Uterus (tissue), 2 donors: ENCODE measurements around the gene DPP8.

Source experiments
- POLR2A ChIP-seq, 2 donors: fragments of 450-650 bp; IDR thresholded peaks; one replicate each; pipeline ENCODE4 v1.6.1; 2016; ENCODE audit warnings: antibody characterized with exemption in 2 of 2, mild to moderate bottlenecking in 1 of 2, moderate library complexity in 1 of 2
- TF ChIP-seq, protein P1 (sequence below), 4 experiments: fragments of 200-600 bp in 2 of 4; fragments of 450-650 bp in 2 of 4; sonication (generic) in 2 of 4; IDR thresholded peaks; one replicate each; pipeline ENCODE4 v1.5.1; 2016 to 2019; ENCODE audit warnings: antibody characterized with exemption in 4 of 4, mild to moderate bottlenecking in 2 of 4, moderate library complexity in 1 of 4

DNA sequence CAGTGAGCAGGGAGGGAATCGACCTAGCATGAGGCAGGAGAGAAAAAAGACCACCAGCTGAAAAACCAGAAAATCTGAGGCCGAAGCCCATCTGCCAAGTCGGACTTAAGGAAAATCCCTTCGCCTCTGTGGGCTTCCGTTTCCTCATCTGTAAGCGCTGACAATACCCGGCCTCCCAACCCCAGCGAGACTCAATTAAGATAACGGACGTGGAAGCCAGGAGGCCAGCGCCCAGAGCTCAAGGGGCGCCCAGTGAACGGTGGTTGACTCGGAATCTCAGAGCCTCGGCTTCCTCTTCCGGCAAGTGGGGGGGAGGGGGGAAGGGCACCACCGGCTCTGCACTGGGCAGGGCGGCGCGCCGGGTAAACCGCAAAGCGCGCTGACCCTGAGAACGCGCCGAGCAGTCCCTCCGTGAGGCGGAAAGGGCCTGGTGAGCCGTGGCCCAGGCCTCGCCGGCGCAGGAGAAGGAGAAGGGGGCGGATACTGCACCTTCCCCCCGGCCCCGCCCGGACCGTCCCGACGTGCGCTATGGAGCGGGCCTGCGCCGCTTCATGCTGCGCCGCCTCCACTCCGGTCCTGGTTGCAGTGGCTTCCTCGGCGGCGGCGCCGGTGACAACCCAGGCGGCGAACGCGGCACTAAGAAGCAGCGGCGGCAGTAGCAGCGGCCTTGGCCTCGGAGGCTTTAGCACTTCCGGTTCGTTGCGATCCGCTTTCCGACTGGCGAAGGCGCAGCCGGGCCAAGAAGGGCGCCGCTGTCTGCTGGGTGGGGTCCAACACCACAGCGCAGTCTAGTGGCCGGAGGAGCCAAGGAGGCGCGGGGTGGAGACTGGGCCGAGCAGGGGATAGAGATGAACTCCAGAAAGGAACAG is at the start of gene DPP8:
- TF ChIP-seq, protein P1, sequence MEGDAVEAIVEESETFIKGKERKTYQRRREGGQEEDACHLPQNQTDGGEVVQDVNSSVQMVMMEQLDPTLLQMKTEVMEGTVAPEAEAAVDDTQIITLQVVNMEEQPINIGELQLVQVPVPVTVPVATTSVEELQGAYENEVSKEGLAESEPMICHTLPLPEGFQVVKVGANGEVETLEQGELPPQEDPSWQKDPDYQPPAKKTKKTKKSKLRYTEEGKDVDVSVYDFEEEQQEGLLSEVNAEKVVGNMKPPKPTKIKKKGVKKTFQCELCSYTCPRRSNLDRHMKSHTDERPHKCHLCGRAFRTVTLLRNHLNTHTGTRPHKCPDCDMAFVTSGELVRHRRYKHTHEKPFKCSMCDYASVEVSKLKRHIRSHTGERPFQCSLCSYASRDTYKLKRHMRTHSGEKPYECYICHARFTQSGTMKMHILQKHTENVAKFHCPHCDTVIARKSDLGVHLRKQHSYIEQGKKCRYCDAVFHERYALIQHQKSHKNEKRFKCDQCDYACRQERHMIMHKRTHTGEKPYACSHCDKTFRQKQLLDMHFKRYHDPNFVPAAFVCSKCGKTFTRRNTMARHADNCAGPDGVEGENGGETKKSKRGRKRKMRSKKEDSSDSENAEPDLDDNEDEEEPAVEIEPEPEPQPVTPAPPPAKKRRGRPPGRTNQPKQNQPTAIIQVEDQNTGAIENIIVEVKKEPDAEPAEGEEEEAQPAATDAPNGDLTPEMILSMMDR (IDR thresholded peaks at IDR 0.05): peak; percentile 80 to 95 (median 86)
- peak in 1 of 2 donors; percentile 56 for TF ChIP-seq POLR2A (IDR thresholded peaks at IDR 0.05)
